K562 (cell line): ENCODE data around the gene AP1M2. TPM values are rescaled to one million over a fixed set of nuclear protein-coding genes. Genes with fewer than 3 reads are reported as not detected.
A peak's percentile ranks its signal among the peaks of the same experiment; 100 is the strongest.

Experiments used
- CHD7 ChIP-seq: fragments of 200-600 bp; sonication (generic); IDR thresholded peaks from one replicate; pipeline ENCODE4 v1.6.1; 2012; ENCODE audit warnings: mild to moderate bottlenecking, low read depth, low read length, inconsistent platforms
- KDM2B ChIP-seq: fragments of 250-450 bp; sonication (Bioruptor Pico); IDR thresholded peaks from 2 replicates; pipeline ENCODE4 v1.8.0; 2021; ENCODE audit warnings: mild to moderate bottlenecking, moderate library complexity
- MBD2 ChIP-seq: sonication (generic); IDR thresholded peaks from 2 replicates; pipeline ENCODE4 v1.6.1; 2016; ENCODE audit warnings: low read depth, borderline replicate concordance
- PHF21A ChIP-seq: fragments of 450-650 bp; IDR thresholded peaks from 2 replicates; pipeline ENCODE4 v1.6.1; 2017; ENCODE audit warnings: low read depth, borderline replicate concordance
- RBM17 ChIP-seq: fragments of 200-400 bp; formaldehyde crosslinking; IDR thresholded peaks from 2 replicates; pipeline ENCODE4 v1.6.1; 2017; ENCODE audit warnings: low read depth, mild to moderate bottlenecking, low read length, borderline replicate concordance
- RFX1 ChIP-seq: fragments of 450-650 bp; IDR thresholded peaks from 2 replicates; pipeline ENCODE4 v1.6.1; 2016; ENCODE audit warnings: mild to moderate bottlenecking, moderate library complexity
- RNF2 ChIP-seq: sonication (generic); IDR thresholded peaks from 2 replicates; pipeline ENCODE4 v1.6.1; 2016
- TBL1XR1 ChIP-seq, 2 experiments: IDR thresholded peaks; 2 replicates each; pipeline ENCODE4 v1.6.1; 2012; ENCODE audit warnings: improper control_type of control experiment in 2 of 2, low read length in 2 of 2, mild to moderate bottlenecking in 1 of 2
- U2AF1 ChIP-seq: fragments of 200-400 bp; formaldehyde crosslinking; optimal IDR thresholded peaks from 2 replicates; pipeline ENCODE3; 2017; ENCODE audit warnings: mild to moderate bottlenecking, low read depth, low read length, moderate library complexity
- ZBTB1 ChIP-seq: sonication (generic); formaldehyde crosslinking; IDR thresholded peaks from 2 replicates; pipeline ENCODE4 v1.8.1; 2023; ENCODE audit warnings: missing genetic modification reagents, low read depth, mild to moderate bottlenecking, borderline replicate concordance
- ZFX ChIP-seq: sonication (generic); formaldehyde crosslinking; IDR thresholded peaks from 2 replicates; pipeline ENCODE4 v1.8.0; 2022; ENCODE audit warnings: mild to moderate bottlenecking, missing genetic modification reagents, moderate library complexity
- ZNF511 ChIP-seq: sonication (generic); formaldehyde crosslinking; IDR thresholded peaks from 2 replicates; pipeline ENCODE4 v1.8.0; 2022; ENCODE audit warnings: mild to moderate bottlenecking, missing genetic modification reagents
- ZNF551 ChIP-seq: fragments of 250-450 bp; sonication (Bioruptor Pico); IDR thresholded peaks from 2 replicates; pipeline ENCODE4 v1.5.0; 2021; ENCODE audit warnings: mild to moderate bottlenecking, moderate library complexity
- polyA plus RNA-seq, 8 experiments: library from polyadenylated mRNA; depleted of rRNA in 4 of 8; stranded (reverse) in 5 of 8; unstranded in 3 of 8; fragments of >200 nt; fragmentation: Nextera tagmentation in 2 of 8; fragmentation: Illumina TruSeq in 1 of 8; extraction: Ambion mirVana in 2 of 8; extraction: Trizol in 1 of 8; gene quantifications; 2 replicates each; pipeline versions ENCODE4 v1.2.1 to v1.2.3, GENCODE V29; 2011 to 2014; ENCODE audit warnings: inconsistent platforms in 1 of 8, missing spikeins in 1 of 8
- total RNA-seq, 7 experiments: library from RNA; depleted of rRNA in 6 of 7; stranded (reverse); fragments of >200 nt in 6 of 7; fragmentation: Illumina TruSeq in 2 of 7; extraction: Trizol in 2 of 7; gene quantifications; 2 replicates each; pipeline versions ENCODE4 v1.2.1 to v1.2.3, GENCODE V29; 2011 to 2021; ENCODE audit warnings: low replicate concordance in 1 of 7

Gene AP1M2
- total and polyA plus RNA-seq, 9 of the 15 experiments (the other 6 are each of a cell fraction or from before 2014, with no cell fraction given) = 0.33 to 1.4 (median 0.89) TPM; not detected in 1

DNA sequence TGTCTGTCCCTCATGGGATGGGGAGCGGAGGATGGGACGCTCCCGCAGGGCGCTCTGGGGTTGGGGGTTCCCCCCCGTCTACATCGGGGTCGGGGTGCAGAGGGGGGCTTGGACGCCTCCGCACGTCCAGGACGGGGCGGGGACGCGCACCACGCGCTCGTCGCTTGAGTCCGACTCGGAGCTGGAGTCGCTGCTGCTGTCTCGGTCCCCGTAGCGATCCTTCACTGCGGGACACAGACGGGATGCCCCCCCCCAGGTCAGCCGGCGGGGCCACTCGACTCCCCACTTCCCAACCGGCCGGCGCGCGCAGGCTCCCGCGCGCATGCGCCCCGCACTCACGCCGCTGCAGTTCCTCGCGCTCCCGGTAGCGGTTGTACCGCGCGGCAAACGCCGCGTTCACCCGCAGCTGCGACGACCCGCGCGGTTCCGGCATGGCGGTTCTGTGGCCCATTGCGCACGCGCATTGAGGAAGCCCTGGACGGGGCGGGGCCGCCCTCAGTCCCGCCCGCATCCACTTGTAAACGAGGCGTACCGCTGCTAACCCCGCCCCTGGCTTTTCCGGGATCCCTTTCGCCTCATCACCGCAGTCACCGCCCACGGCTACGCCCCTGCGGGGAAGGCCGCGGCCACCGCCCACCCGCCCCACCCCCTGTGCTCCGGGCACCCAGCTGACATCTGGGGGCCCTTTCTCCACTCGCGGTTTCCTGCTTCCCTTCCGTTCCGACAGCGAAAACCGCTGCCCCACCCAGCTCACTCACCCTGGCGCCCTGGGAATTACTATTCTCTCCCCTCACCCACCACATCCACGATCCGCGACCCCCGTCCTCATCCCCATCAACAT is 21.3 kb downstream of the AP1M2 start, which contains the start of gene KRI1 (continued):
- TF ChIP-seq CHD7 (no peak), RFX1 (no peak), RNF2 (peak; percentile 90), U2AF1 (no peak), ZFX (CRISPR knock-in tag) (peak; percentile 61), MBD2 (peak; percentile 66; the same call in 1 of the 2 replicates), ZNF511 (CRISPR knock-in tag) (no peak), TBL1XR1 (IDR thresholded peaks at IDR 0.05; ENCODE audit: low read length in 2 of 2) (no peak), RBM17 (no peak), KDM2B (CRISPR knock-in tag) (no peak), PHF21A (no peak), ZBTB1 (CRISPR knock-in tag) (peak; percentile 87; the same call in 1 of the 2 replicates), ZNF551 (CRISPR knock-in tag) (no peak)
